ENCODE results near the gene AP2A2. TPM values are rescaled to one million over a fixed set of nuclear protein-coding genes. Genes with fewer than 3 reads are reported as not detected.

The AP2A2 gene
- total and polyA plus RNA-seq, 2 of the 4 experiments (the other 2 are of a cell fraction) = 19.9 to 49.0 TPM

GRCh38 chr11:944711-945470 is 19.2 kb downstream of the AP2A2 start:
- Histone ChIP-seq H3K56ac (ENCODE audit: extremely low read depth, insufficient read depth, low read length) (no peak overlapping the region), H3K27me3 (ENCODE audit: control insufficient read depth, insufficient read depth, low read length) (no peaks in the 10 kb centered on the region), H3K79me1 (ENCODE audit: low read depth in 1 of 2, low read length in 2 of 2) (peaks cover 8 to 68% of the 10 kb centered on the region in 2 experiments; a peak in 3 of 4 replicates), H2BK5ac (ENCODE audit: low read depth, low read length, poor library complexity, severe bottlenecking) (peak overlapping the region; percentile 47), H4K5ac (ENCODE audit: low read depth, low read length) (no peak overlapping the region), H2BK15ac (ENCODE audit: low read depth, low read length) (no peak overlapping the region), H3K36me3 (ENCODE audit: control insufficient read depth, insufficient read depth, low read length) (peaks cover 7% of the 10 kb centered on the region), H3K18ac (ENCODE audit: low read depth, low read length) (no peak overlapping the region), H4K20me1 (ENCODE audit: insufficient read depth, low read length) (peaks cover 43% of the 10 kb centered on the region), H2AK9ac (replicated peaks; ENCODE audit: low read depth, low read length, poor library complexity) (peak overlapping the region; percentile 70), H3K27ac (ENCODE audit: insufficient read depth, low read length) (peak overlapping the region; percentile 37; the same call in 1 of the 2 replicates), H3K14ac (replicated peaks; ENCODE audit: low read depth, low read length) (peak overlapping the region; percentile 77; the same call in 1 of the 2 replicates), H3K9me3 (ENCODE audit: control insufficient read depth, insufficient read depth, low read length) (no peaks in the 10 kb centered on the region), H3K4me3 (ENCODE audit: insufficient read depth, low read depth, low read length) (no peak overlapping the region), H4K91ac (ENCODE audit: insufficient read depth, low read depth, low read length) (peak overlapping the region; percentile 32; the same call in 1 of the 2 replicates), H3K23ac (ENCODE audit: low read depth, low read length) (0 out of 2 replicates have a peak overlapping the region, but pooled peaks have one; percentile 56), H2BK120ac (ENCODE audit: low read depth, low read length) (no peak overlapping the region), H3K4ac (ENCODE audit: low read depth, low read length) (peak overlapping the region; percentile 45), H2AK5ac (ENCODE audit: low read depth, low read length) (peak overlapping the region; percentile 93), H4K8ac (ENCODE audit: low read depth in 2 of 2, low read length in 2 of 2) (no peak overlapping the region), H3K9ac (ENCODE audit: low read depth, low read length) (no peak overlapping the region), H2BK20ac (ENCODE audit: low read depth, low read length) (no peak overlapping the region), H3K4me1 (ENCODE audit: control insufficient read depth, insufficient read depth, low read length) (peaks cover 15% of the 10 kb centered on the region), H3K9me1 (ENCODE audit: insufficient read depth, low read length) (peaks cover 13% of the 10 kb centered on the region), H2AFZ (replicated peaks; ENCODE audit: low read length, poor library complexity) (peak overlapping the region; percentile 39), H3K4me2 (ENCODE audit: low read depth, low read length) (peak overlapping the region; percentile 49; the same call in 1 of the 2 replicates)
- WGBS, 2 experiments (ENCODE audit: extremely low coverage in 2 of 2, insufficient read length in 1 of 2) = 35% methylated on average over 7 of the region's 13 CpGs; no CpG with 5 or more reads in 1 of the 2 experiments
- ChIA-PET POLR2A (ENCODE audit: unreplicated experiment) (no interaction called here), CTCF (interaction anchor here (0.7 kb wide), 1 partner anchor 10 kb away, joined by 3 read pairs; no protein-coding TSS in a partner anchor)
- TF ChIP-seq POLR2A (IDR thresholded peaks at IDR 0.05; ENCODE audit: low read depth, low read length) = no peak
- 0 out of 2 replicates have a peak, but pooled peaks have one; percentile 4 for TF ChIP-seq RAD21 (IDR thresholded peaks at IDR 0.05; ENCODE audit: low read length)
- TF ChIP-seq FOS (IDR thresholded peaks at IDR 0.05; ENCODE audit: low read depth, low read length) = no peak
- TF ChIP-seq RCOR1 (IDR thresholded peaks at IDR 0.05; ENCODE audit: insufficient replicate concordance, low read length) = no peak
- peak; percentile 34 for TF ChIP-seq CTCF (conservative IDR thresholded peaks at IDR 0.05; ENCODE audit: low read depth, low read length)
- TF ChIP-seq MXI1 (IDR thresholded peaks at IDR 0.05; ENCODE audit: borderline replicate concordance, low read depth, low read length) = no peak
- TF ChIP-seq MAZ (IDR thresholded peaks at IDR 0.05; ENCODE audit: borderline replicate concordance, low read depth, low read length) = peak; percentile 24; the same call in 1 of the 2 replicates
- TF ChIP-seq, protein P1, sequence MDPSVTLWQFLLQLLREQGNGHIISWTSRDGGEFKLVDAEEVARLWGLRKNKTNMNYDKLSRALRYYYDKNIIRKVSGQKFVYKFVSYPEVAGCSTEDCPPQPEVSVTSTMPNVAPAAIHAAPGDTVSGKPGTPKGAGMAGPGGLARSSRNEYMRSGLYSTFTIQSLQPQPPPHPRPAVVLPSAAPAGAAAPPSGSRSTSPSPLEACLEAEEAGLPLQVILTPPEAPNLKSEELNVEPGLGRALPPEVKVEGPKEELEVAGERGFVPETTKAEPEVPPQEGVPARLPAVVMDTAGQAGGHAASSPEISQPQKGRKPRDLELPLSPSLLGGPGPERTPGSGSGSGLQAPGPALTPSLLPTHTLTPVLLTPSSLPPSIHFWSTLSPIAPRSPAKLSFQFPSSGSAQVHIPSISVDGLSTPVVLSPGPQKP (IDR thresholded peaks at IDR 0.05; ENCODE audit: borderline replicate concordance, low read depth, low read length) = no peak
- no peak for TF ChIP-seq RFX5 (IDR thresholded peaks at IDR 0.05; ENCODE audit: low read depth, low read length)
- in situ Hi-C loops (cut with MboI; ENCODE audit: low sequenced_read_pairs) (no loop called here), dilution Hi-C loops (cut with HindIII; ENCODE audit: low sequenced_read_pairs, unreplicated experiment) (no loop called here), intact Hi-C loops (cut with micrococcal nuclease) (no loop called here)
- DNase-seq = peak; percentile 45
- peak; percentile 55 for ATAC-seq (ENCODE audit: low read depth)
- BruUV-seq (replicated peaks) = no TSS peak

All from IMR-90 (cell line).